MM.1S (cell line): ENCODE results near the gene AQP1.

ENCODE experiments used
- EZH2 ChIP-seq: fragments of 300-600 bp; sonication (generic); optimal IDR thresholded peaks from 2 replicates; pipeline ENCODE3; 2017; ENCODE audit warnings: low read depth, mild to moderate bottlenecking, antibody characterized with exemption, low read length, mixed read lengths
- TF ChIP-seq, protein P1 (sequence below): fragments of 300-600 bp; sonication (generic); IDR thresholded peaks from 2 replicates; pipeline ENCODE4 v1.5.1; 2016; ENCODE audit warnings: antibody characterized with exemption, low read length, mixed read lengths

DNA sequence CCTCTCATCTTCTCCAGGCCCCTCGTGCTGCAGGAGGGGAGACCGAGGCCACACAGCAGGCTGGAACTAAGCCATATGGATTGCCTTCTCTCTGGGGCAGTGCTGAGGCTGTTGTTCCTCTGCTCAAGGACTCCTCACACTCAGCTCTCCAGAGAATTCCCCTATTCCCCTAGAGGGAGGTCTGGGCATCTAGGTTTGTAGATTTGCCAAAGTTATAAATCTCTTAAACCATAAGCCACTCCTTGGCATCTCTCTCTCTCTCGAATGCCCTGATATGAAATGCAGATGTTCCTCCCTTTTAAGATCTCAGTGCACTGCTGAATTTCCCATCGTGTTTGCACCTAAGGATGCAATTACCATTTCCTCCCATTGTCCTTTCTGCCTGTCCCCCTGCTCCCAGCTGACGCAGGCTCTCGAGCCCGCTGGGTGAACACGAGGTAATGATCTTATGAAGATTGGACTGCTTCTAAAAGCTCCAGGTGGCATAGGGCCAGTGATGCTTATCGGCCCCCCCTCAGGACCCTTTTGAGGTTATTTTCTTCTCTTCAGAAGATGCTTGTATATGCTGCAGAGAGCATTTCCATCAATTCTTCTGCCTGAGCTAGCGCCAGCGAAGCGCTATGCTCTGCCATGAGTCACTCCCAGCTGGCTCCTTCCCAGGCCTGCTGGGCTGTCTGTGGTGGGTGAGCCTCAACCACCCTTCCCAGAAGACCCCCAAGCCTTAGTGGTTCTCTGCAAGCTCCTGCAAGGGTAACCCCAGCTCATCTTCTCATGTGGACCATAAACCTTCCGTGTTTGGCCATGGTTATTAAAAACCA lies 41.6 kb upstream of the AQP1 start:
- TF ChIP-seq, protein P1, sequence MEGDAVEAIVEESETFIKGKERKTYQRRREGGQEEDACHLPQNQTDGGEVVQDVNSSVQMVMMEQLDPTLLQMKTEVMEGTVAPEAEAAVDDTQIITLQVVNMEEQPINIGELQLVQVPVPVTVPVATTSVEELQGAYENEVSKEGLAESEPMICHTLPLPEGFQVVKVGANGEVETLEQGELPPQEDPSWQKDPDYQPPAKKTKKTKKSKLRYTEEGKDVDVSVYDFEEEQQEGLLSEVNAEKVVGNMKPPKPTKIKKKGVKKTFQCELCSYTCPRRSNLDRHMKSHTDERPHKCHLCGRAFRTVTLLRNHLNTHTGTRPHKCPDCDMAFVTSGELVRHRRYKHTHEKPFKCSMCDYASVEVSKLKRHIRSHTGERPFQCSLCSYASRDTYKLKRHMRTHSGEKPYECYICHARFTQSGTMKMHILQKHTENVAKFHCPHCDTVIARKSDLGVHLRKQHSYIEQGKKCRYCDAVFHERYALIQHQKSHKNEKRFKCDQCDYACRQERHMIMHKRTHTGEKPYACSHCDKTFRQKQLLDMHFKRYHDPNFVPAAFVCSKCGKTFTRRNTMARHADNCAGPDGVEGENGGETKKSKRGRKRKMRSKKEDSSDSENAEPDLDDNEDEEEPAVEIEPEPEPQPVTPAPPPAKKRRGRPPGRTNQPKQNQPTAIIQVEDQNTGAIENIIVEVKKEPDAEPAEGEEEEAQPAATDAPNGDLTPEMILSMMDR = no peak
- no peak for TF ChIP-seq EZH2
